ENCODE data around the gene CSAD.
"Not testable (repeated sequence)": the region's sequence is repeated elsewhere in the genome, so short reads cannot be mapped to it uniquely, and the experiment has no call there.

CSAD gene

GRCh38 chr12:53131844-53132243 lies 48.9 kb downstream of the CSAD start:
- DNase-seq: no peak

GRCh38 chr12:53128780-53129569 lies 51.8 kb downstream of the CSAD start:
- DNase-seq: no peak

- DNase-seq: no peak
These were observed 53.6 kb downstream of the CSAD start for GRCh38 chr12:53127169-53127568.

- DNase-seq: no peak
These were observed 56.4 kb downstream of the CSAD start for GRCh38 chr12:53124352-53124723.

GRCh38 chr12:53123578-53124351 lies 57.0 kb downstream of the CSAD start:
- DNase-seq: peak; percentile 27

GRCh38 chr12:53122961-53123468 lies 57.7 kb downstream of the CSAD start:
- DNase-seq: peak; percentile 39

- DNase-seq: no peak
These were observed 59.8 kb downstream of the CSAD start for GRCh38 chr12:53120685-53121525.

GRCh38 chr12:53118751-53119300 lies 61.9 kb downstream of the CSAD start:
- DNase-seq: no peak

- DNase-seq: no peak
These were observed 64.7 kb downstream of the CSAD start for GRCh38 chr12:53115891-53116648.

GRCh38 chr12:53115112-53115890 lies 65.4 kb downstream of the CSAD start:
- no peak for DNase-seq

- DNase-seq: no peak
These were observed 66.8 kb downstream of the CSAD start for GRCh38 chr12:53113951-53114350.

- no peak for DNase-seq
These were observed 67.5 kb downstream of the CSAD start for GRCh38 chr12:53113136-53113705.

- not testable (repeated sequence) for DNase-seq
These were observed 68.3 kb downstream of the CSAD start for GRCh38 chr12:53112431-53112830.

All from fibroblast of skin of abdomen (primary cell).